C4-2B (cell line): ENCODE measurements around the gene SH3GL1.

Experiments used
- H3K27ac ChIP-seq: fragments of 450-650 bp; 2 replicates; pipeline ENCODE4 v1.5.1; 2017
- CTCF ChIP-seq: fragments of 450-650 bp; conservative IDR thresholded peaks from 2 replicates; pipeline ENCODE4 v1.5.1; 2017; ENCODE audit warnings: mild to moderate bottlenecking
- ZFX ChIP-seq: fragments of 450-650 bp; IDR thresholded peaks from 2 replicates; pipeline ENCODE4 v1.6.1; 2017

Gene SH3GL1

GRCh38 chr19:4319067-4319718 lies 81.2 kb downstream of the SH3GL1 start:
- TF ChIP-seq CTCF, result no peak
- no peak for TF ChIP-seq ZFX
- no peak overlapping the region for H3K27ac ChIP-seq

GRCh38 chr19:4318460-4318859 lies 81.9 kb downstream of the SH3GL1 start:
- no peak overlapping the region for H3K27ac ChIP-seq
- TF ChIP-seq CTCF (no peak), ZFX (no peak)

- H3K27ac ChIP-seq, result no peak overlapping the region
- TF ChIP-seq ZFX (no peak), CTCF (no peak)
These were observed 83.4 kb downstream of the SH3GL1 start for GRCh38 chr19:4316956-4317355.

- TF ChIP-seq ZFX, result no peak
- no peak for TF ChIP-seq CTCF
- no peak overlapping the region for H3K27ac ChIP-seq
These were observed 86.4 kb downstream of the SH3GL1 start for GRCh38 chr19:4313847-4314490.
